ENCODE measurements around the gene RHOU.

RHOU gene

GRCh38 chr1:228723921-228724320 lies 11.4 kb upstream of the RHOU start:
- no peak for DNase-seq (ENCODE audit: low spot score)
- TF ChIP-seq CTCF (IDR thresholded peaks at IDR 0.05; ENCODE audit: extremely low read depth, missing control alignments), result no peak

DNA sequence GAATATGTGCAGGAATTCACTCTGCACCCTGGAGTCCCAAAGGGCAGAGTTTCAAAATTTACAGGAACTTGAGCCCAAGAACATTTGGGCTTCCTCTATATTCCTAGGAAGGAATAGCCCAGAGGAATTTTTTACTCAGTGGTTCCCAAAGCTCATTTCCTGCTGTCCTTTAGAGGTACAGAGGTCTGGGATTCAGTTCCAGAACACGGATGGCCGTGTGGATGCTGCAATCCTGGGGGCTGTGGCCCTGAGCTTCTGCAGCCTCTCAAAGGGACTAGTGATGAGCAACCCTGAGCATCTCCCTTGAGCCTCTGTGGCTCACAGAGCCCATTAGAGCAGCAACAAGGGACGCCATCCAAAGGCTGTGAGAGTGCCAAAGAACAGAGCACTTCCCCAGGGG lies 10.1 kb upstream of the RHOU start:
- TF ChIP-seq CTCF (IDR thresholded peaks at IDR 0.05; ENCODE audit: extremely low read depth, missing control alignments), result no peak
- DNase-seq (ENCODE audit: low spot score), result no peak

DNA sequence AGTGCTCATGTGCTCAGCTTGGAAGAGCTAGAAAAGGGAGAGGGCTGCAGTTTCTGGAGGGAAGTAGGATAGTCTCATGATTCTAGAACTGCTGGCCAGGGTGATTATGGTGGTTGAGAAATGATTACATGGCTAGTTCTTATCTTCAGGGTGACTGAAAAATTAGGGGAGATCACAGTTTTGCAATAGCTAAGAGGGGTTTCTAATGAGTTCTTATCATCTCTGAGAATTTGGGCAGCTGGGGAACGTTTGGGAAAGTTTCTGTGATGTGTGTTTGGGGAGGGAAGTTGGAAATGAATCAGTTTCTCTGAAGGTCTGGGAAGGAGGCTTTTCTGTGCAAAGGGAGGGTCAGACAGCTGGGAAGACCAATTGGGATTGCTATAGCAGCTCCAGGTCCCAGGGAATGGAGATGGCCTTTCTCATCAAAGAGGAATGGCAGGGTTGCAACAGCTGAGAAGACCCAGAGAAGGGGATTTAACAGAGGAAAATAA lies 7.6 kb upstream of the RHOU start:
- no peak for DNase-seq (ENCODE audit: low spot score)

DNA sequence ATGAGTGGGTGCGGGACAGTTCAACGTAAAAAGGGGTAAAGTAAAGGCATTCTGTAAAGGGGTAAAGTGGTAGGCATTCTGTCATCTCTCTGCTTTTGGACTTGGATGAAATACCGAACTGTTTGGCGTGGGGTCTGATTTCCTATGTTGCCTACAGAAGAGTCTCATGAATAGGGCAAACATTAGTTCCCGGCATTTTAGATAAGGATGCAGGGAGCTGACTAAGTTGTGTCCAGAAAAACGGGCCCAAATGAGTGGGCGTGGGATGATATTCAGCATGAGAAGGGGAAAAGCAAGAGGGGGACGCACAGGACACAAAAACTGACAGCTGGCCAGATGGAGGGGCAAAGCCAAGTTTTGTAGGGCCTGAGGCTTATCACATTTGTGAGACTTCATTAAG lies 2.9 kb upstream of the RHOU start:
- no peak for DNase-seq (ENCODE audit: low spot score)
- no peak for TF ChIP-seq CTCF (IDR thresholded peaks at IDR 0.05; ENCODE audit: extremely low read depth, missing control alignments)

More for the DNA sequence above, 7.6 kb upstream of the RHOU start:
- TF ChIP-seq CTCF (IDR thresholded peaks at IDR 0.05; ENCODE audit: extremely low read depth, missing control alignments), result no peak

DNA sequence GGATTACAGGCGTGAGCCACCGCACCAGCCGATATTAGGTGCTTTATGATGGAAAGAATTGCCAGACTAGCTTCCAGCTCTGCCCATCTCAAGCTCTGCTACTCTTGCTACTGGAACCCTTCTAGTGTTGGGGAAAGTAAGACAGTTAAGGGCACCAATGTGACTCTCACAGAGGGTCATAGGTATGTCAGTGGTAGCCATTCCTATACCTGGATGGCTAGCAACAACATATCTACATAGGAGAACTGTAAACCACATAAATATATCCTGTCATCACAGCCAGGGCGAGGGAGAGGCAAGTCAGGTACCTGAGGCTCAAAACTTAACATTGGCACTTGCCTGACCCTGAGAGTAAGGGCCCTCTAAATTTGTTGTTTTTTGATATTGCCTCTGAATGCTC lies 1.7 kb upstream of the RHOU start:
- no peak for DNase-seq (ENCODE audit: low spot score)
- TF ChIP-seq CTCF (IDR thresholded peaks at IDR 0.05; ENCODE audit: extremely low read depth, missing control alignments), result no peak

DNA sequence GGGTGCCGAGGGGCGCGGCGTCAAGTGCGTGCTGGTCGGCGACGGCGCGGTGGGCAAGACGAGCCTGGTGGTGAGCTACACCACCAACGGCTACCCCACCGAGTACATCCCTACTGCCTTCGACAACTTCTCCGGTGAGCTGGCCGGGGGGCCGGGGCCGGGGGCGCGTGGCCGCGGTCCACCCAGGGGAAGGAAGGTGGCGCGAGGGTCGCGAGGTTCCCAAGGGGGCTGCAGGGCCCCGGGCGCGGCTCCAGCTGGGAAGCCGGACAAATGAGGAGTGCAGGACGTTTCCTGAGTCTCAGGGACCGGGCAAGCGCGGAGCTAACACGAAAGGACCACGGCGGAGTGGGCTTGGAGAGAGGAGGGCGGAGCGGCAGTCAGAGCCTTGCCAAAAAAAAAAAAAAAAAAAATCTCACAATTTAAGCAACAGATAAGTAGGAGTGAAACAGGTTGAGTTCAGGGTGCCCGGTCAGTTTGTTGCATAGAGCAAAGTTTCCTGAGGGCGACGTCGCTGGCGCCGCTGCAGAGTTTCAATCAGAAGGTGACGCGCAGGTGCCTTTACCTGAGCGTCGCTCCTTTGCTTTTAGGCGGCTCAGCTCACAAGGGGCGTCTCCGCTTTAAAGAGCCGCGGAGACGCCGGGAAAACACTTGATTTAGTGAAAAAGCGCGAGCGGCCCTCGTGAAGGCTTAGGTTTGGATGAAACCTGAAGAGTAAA lies 750 bp downstream of the RHOU start:
- TF ChIP-seq CTCF (IDR thresholded peaks at IDR 0.05; ENCODE audit: extremely low read depth, missing control alignments), result no peak
- DNase-seq (ENCODE audit: low spot score), result peak; percentile 37

- DNase-seq (ENCODE audit: low spot score), result no peak
- no peak for TF ChIP-seq CTCF (IDR thresholded peaks at IDR 0.05; ENCODE audit: extremely low read depth, missing control alignments)
Observed at GRCh38 chr1:228736844-228737445, 1.7 kb downstream of the RHOU start.
